ENCODE measurements around the gene TIFAB. TPM values are rescaled to one million over a fixed set of nuclear protein-coding genes. Genes with fewer than 3 reads are reported as not detected.
A peak's percentile ranks its signal among the peaks of the same experiment; 100 is the strongest.

TIFAB gene
- total and polyA plus RNA-seq, 8 donors: 0.12 to 0.21 TPM; not detected in 6

GRCh38 chr5:135422419-135422818, 29.7 kb downstream of the TIFAB start:
- Histone ChIP-seq H3K27me3 (peaks cover 0 to 17% (median 3%) of the 10 kb centered on the region in 4 donors), H3K4me3 (no peak overlapping the region), H3K4me1 (no peaks in the 10 kb centered on the region), H3K9me3 (no peaks in the 10 kb centered on the region), H3K36me3 (no peaks in the 10 kb centered on the region), H3K27ac (no peak overlapping the region)
- intact Hi-C loops (cut with DNase I): no loop called here
- DNase-seq (no peak), FAIRE-seq (peak; percentile 98), ATAC-seq (no peak)
- TF ChIP-seq CTCF (IDR thresholded peaks at IDR 0.05): no peak

GRCh38 chr5:135417083-135417482, 35.1 kb downstream of the TIFAB start:
- intact Hi-C loops (cut with DNase I): no loop called here
- Histone ChIP-seq H3K36me3 (no peaks in the 10 kb centered on the region), H3K27ac (no peak overlapping the region), H3K4me1 (no peaks in the 10 kb centered on the region), H3K27me3 (peaks cover 0 to 32% (median 3%) of the 10 kb centered on the region in 4 donors), H3K9me3 (no peaks in the 10 kb centered on the region), H3K4me3 (no peak overlapping the region)
- DNase-seq (no peak), ATAC-seq (no peak), FAIRE-seq (no peak)
- TF ChIP-seq CTCF (IDR thresholded peaks at IDR 0.05): no peak

- 70 to 81% methylated on average over 2 of the region's 2 CpGs for WGBS, 2 donors
- no peak for TF ChIP-seq CTCF (IDR thresholded peaks at IDR 0.05)
- ATAC-seq: no peak
- no peak overlapping the region for H3K4me3 ChIP-seq
- no peaks in the 10 kb centered on the region for H3K9me3 ChIP-seq
- no peak for DNase-seq
- no peaks in the 10 kb centered on the region for H3K4me1 ChIP-seq
- no peaks in the 10 kb centered on the region for H3K36me3 ChIP-seq
- intact Hi-C loops (cut with DNase I): no loop called here
- FAIRE-seq: no peak
- no peak overlapping the region for H3K27ac ChIP-seq
- H3K27me3 ChIP-seq: no peaks in the 10 kb centered on the region
Measured at GRCh38 chr5:135405082-135405481, 47.1 kb downstream of the TIFAB start.

GRCh38 chr5:135402031-135402430, 50.1 kb downstream of the TIFAB start:
- no peaks in the 10 kb centered on the region for H3K27me3 ChIP-seq
- no peak for FAIRE-seq
- no peak for TF ChIP-seq CTCF (IDR thresholded peaks at IDR 0.05)
- H3K27ac ChIP-seq: no peak overlapping the region
- intact Hi-C loops (cut with DNase I): no loop called here
- no peak overlapping the region for H3K4me3 ChIP-seq
- DNase-seq: no peak
- peaks cover 0 to 10% (median 8%) of the 10 kb centered on the region in 3 donors for H3K4me1 ChIP-seq
- H3K9me3 ChIP-seq: no peaks in the 10 kb centered on the region
- ATAC-seq: no peak
- no peaks in the 10 kb centered on the region for H3K36me3 ChIP-seq
- 67 to 87% methylated on average over 2 of the region's 2 CpGs for WGBS, 2 donors

- Histone ChIP-seq H3K4me3 (no peak overlapping the region), H3K27ac (no peak overlapping the region), H3K36me3 (no peaks in the 10 kb centered on the region), H3K9me3 (no peaks in the 10 kb centered on the region), H3K4me1 (peaks cover 0 to 14% (median 8%) of the 10 kb centered on the region in 3 donors), H3K27me3 (no peaks in the 10 kb centered on the region)
- 54 to 58% methylated on average over 5 of the region's 5 CpGs for WGBS, 2 donors
- intact Hi-C loops (cut with DNase I): no loop called here
- DNase-seq (no peak), ATAC-seq (no peak), FAIRE-seq (no peak)
- TF ChIP-seq CTCF (IDR thresholded peaks at IDR 0.05): no peak
Measured at GRCh38 chr5:135400866-135401265, 51.3 kb downstream of the TIFAB start.
